ENCODE results near the gene ASCC1. TPM values are rescaled to one million over a fixed set of nuclear protein-coding genes. Genes with fewer than 3 reads are reported as not detected.

Gene ASCC1
- polyA plus RNA-seq, 1 donor (not counting 4 experiments of a cell fraction or from before 2014, with no cell fraction given): 32.9 TPM

- dilution Hi-C loops (cut with MboI; ENCODE audit: extremely low pct_ligation_motif_present, low sequenced_read_pairs): no loop called here
- TF ChIP-seq EZH2 (IDR thresholded peaks at IDR 0.05; ENCODE audit: low read length): no peak
- TF ChIP-seq, protein P1, sequence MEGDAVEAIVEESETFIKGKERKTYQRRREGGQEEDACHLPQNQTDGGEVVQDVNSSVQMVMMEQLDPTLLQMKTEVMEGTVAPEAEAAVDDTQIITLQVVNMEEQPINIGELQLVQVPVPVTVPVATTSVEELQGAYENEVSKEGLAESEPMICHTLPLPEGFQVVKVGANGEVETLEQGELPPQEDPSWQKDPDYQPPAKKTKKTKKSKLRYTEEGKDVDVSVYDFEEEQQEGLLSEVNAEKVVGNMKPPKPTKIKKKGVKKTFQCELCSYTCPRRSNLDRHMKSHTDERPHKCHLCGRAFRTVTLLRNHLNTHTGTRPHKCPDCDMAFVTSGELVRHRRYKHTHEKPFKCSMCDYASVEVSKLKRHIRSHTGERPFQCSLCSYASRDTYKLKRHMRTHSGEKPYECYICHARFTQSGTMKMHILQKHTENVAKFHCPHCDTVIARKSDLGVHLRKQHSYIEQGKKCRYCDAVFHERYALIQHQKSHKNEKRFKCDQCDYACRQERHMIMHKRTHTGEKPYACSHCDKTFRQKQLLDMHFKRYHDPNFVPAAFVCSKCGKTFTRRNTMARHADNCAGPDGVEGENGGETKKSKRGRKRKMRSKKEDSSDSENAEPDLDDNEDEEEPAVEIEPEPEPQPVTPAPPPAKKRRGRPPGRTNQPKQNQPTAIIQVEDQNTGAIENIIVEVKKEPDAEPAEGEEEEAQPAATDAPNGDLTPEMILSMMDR (optimal IDR thresholded peaks at IDR 0.05 in 1 of 3, IDR thresholded peaks at IDR 0.05 in 1 of 3, conservative IDR thresholded peaks at IDR 0.05 in 1 of 3; ENCODE audit: extremely low read depth in 1 of 3, insufficient read depth in 2 of 3, low read length in 3 of 3): no peak
- Histone ChIP-seq H3K9me3 (ENCODE audit: control insufficient read depth, low read depth, low read length) (no peaks in the 10 kb centered on the region), H4K20me1 (ENCODE audit: control insufficient read depth, extremely low read depth, insufficient read depth, low read length) (no peaks in the 10 kb centered on the region), H3K36me3 (ENCODE audit: control insufficient read depth in 2 of 2, extremely low read depth in 1 of 2, insufficient read depth in 2 of 2, low read length in 2 of 2) (peaks cover 1 to 3% of the 10 kb centered on the region in 2 experiments), H3K9me1 (ENCODE audit: control insufficient read depth, extremely low read depth, insufficient read depth, low read length) (no peaks in the 10 kb centered on the region), H3K4me3 (ENCODE audit: control insufficient read depth in 2 of 3, extremely low read depth in 1 of 3, insufficient read depth in 2 of 3, low read depth in 1 of 3, low read length in 3 of 3) (no peak overlapping the region), H3K9ac (ENCODE audit: control insufficient read depth, extremely low read depth, insufficient read depth, low read length) (no peak overlapping the region), H2AFZ (ENCODE audit: control insufficient read depth, low read length) (no peak overlapping the region), H3K27ac (ENCODE audit: control insufficient read depth, insufficient read depth, low read length) (no peak overlapping the region), H3K27me3 (ENCODE audit: control insufficient read depth, extremely low read depth, insufficient read depth, low read length) (no peaks in the 10 kb centered on the region), H3K79me2 (ENCODE audit: control insufficient read depth, insufficient read depth, low read length) (no peaks in the 10 kb centered on the region), H3K4me1 (ENCODE audit: control insufficient read depth, extremely low read depth, insufficient read depth, low read length) (peaks cover 29% of the 10 kb centered on the region), H3K4me2 (ENCODE audit: control insufficient read depth, extremely low read depth, insufficient read depth, low read depth, low read length) (no peak overlapping the region)
- DNase-seq (ENCODE audit: low read depth, low spot score) (no peak), FAIRE-seq (no peak)
These were observed 111.0 kb downstream of the ASCC1 start for GRCh38 chr10:72105098-72105475.

DNA sequence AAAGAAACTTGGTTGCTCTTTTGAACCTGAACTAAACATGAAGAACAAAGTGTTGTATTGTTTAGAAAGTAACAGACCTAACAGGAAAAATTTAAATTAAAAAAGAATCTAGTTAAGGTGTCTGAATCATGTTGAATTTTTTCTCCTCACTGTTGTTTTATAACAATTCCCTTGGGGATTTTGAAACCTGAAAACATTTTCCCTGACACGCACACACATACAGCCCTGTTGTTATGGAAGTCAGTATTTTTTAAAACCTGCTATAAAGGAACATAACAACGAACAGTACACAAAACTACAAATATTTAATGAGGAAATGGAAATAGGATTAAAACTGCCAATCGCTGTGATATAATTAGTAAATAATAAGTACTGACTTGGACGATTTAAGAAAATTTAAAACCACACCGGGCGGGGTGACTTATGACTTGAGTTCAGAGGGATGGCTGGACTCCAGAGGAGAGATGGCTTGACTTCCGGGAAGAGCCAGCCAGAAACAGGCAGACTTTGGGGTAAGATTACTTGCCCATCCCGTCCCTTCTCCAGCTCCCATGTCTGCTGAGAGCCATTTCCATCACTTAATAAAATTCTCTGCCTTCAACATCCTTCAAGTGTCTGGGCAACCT lies 111.5 kb downstream of the ASCC1 start:
- DNase-seq (ENCODE audit: low read depth, low spot score): no peak
- H3K4me3 ChIP-seq (ENCODE audit: control insufficient read depth in 2 of 3, extremely low read depth in 1 of 3, insufficient read depth in 2 of 3, low read depth in 1 of 3, low read length in 3 of 3): no peak overlapping the region
- H3K9me3 ChIP-seq (ENCODE audit: control insufficient read depth, low read depth, low read length): no peaks in the 10 kb centered on the region
- no peak for TF ChIP-seq EZH2 (IDR thresholded peaks at IDR 0.05; ENCODE audit: low read length)
- TF ChIP-seq, protein P1 (optimal IDR thresholded peaks at IDR 0.05 in 1 of 3, IDR thresholded peaks at IDR 0.05 in 1 of 3, conservative IDR thresholded peaks at IDR 0.05 in 1 of 3; ENCODE audit: extremely low read depth in 1 of 3, insufficient read depth in 2 of 3, low read length in 3 of 3): no peak
- no peak overlapping the region for H3K4me2 ChIP-seq (ENCODE audit: control insufficient read depth, extremely low read depth, insufficient read depth, low read depth, low read length)
- H3K27me3 ChIP-seq (ENCODE audit: control insufficient read depth, extremely low read depth, insufficient read depth, low read length): no peaks in the 10 kb centered on the region
- H3K27ac ChIP-seq (ENCODE audit: control insufficient read depth, insufficient read depth, low read length): no peak overlapping the region
- H3K9me1 ChIP-seq (ENCODE audit: control insufficient read depth, extremely low read depth, insufficient read depth, low read length): no peaks in the 10 kb centered on the region
- dilution Hi-C loops (cut with MboI; ENCODE audit: extremely low pct_ligation_motif_present, low sequenced_read_pairs): no loop called here
- H3K4me1 ChIP-seq (ENCODE audit: control insufficient read depth, extremely low read depth, insufficient read depth, low read length): peaks cover 28% of the 10 kb centered on the region
- H3K79me2 ChIP-seq (ENCODE audit: control insufficient read depth, insufficient read depth, low read length): no peaks in the 10 kb centered on the region
- H4K20me1 ChIP-seq (ENCODE audit: control insufficient read depth, extremely low read depth, insufficient read depth, low read length): no peaks in the 10 kb centered on the region
- FAIRE-seq: no peak
- no peak overlapping the region for H2AFZ ChIP-seq (ENCODE audit: control insufficient read depth, low read length)
- no peak overlapping the region for H3K9ac ChIP-seq (ENCODE audit: control insufficient read depth, extremely low read depth, insufficient read depth, low read length)
- H3K36me3 ChIP-seq (ENCODE audit: control insufficient read depth in 2 of 2, extremely low read depth in 1 of 2, insufficient read depth in 2 of 2, low read length in 2 of 2): peaks cover 1 to 3% of the 10 kb centered on the region in 2 experiments

All from keratinocyte (primary cell).